GM12864 (cell line): Measurements from ENCODE around the gene APOC3.

Experiments
- DNase-seq: peaks from one replicate; pipeline ENCODE4 v3.0.0-alpha.2; 2011; ENCODE audit warnings: low read depth
- H3K4me3 ChIP-seq: 2 replicates; pipeline ENCODE4 v1.5.1; 2011; ENCODE audit warnings: mild to moderate bottlenecking, low read depth, low read length, control low read depth
- CTCF ChIP-seq: IDR thresholded peaks from 2 replicates; pipeline ENCODE4 v1.5.1; 2011; ENCODE audit warnings: low read depth, mild to moderate bottlenecking, moderate library complexity, low read length, control low read depth, inconsistent platforms; ENCODE audit errors: missing control alignments

Gene APOC3

GRCh38 chr11:116842117-116842516 is 12.4 kb downstream of the APOC3 start:
- no peak overlapping the region for H3K4me3 ChIP-seq
- no peak for TF ChIP-seq CTCF
- no peak for DNase-seq

DNA sequence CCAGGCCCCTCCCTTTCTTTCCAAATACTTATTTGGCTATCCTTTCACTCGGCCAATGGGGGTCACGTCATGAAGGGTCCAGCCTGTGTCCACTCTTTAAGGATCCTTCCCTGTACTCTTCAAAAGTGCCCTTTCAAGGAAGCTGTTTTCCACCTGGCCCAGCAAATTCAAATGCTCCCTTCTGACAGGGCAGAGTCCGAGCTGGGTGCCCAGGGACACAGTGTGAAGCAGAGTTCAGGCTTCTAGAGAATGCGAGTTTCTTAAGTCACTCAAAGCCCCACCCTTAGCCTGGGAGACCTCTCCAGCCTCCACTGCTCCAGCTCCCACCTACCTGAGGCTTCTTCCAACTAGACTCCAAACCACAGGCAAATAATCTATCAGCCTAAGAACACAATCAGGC is 13.2 kb downstream of the APOC3 start:
- H3K4me3 ChIP-seq, result no peak overlapping the region
- TF ChIP-seq CTCF, result no peak
- DNase-seq, result no peak

- H3K4me3 ChIP-seq, result no peak overlapping the region
- no peak for TF ChIP-seq CTCF
- DNase-seq, result no peak
Measured at GRCh38 chr11:116843661-116844060, 14.0 kb downstream of the APOC3 start.

DNA sequence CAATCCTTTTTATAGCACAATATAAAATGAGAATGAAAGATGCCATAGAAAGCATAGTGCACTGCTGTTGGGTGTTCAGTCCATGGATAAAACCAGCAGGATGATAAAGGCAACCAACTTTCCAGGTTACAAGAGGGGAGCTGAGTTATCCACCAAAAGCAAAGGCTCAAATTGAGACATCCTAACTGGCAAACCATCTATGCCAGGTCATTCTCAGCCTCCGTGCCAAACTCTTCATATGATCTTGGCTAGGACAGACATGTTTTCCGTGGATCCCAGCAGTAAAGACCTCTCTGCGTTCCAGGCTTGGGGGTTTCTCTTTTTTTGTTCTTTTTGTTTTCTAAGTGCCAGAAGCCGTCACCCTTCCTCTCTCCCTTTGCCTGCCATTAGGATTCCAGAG is 15.0 kb downstream of the APOC3 start:
- no peak for DNase-seq
- no peak for TF ChIP-seq CTCF
- no peak overlapping the region for H3K4me3 ChIP-seq

DNA sequence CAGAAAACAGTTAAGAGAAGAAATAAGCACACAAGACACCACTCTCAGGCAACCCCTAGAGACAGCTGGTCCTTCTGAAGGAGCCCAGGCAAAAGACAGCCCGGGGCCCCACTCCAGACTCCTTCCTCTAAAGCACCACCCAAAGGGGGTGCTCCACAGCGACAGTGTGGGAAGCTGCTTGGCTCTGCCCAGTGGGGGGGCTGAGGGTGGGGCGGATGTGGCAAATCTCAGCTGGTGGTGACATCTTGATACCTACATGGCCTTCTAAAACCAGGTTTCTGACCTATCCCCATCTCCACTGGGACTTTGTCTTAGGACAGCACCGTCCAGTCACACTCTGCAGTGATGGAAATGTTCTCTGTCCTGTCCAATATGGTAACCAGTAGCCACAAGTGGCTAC is 17.9 kb downstream of the APOC3 start:
- TF ChIP-seq CTCF, result no peak
- no peak overlapping the region for H3K4me3 ChIP-seq
- no peak for DNase-seq

DNA sequence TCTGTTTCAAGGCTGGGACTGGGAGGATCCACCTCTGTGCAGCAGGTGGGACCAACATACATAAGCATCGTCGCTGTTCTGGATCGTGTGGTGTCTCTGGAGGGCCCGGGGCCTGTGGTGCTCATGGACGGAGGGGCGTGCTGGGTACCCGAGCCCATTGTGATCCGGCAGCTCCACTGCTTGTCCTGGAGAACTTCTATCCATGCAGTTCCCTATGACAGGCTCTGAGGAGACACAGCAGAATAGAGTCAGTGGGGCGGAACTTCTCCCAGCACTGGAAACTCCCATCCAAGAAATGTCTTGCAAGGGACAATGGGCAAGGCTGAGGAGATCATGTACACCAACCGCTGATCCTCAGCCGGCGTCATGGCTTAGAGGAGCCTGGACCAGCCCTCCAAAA is 19.4 kb downstream of the APOC3 start:
- TF ChIP-seq CTCF, result no peak
- no peak overlapping the region for H3K4me3 ChIP-seq
- DNase-seq, result no peak

DNA sequence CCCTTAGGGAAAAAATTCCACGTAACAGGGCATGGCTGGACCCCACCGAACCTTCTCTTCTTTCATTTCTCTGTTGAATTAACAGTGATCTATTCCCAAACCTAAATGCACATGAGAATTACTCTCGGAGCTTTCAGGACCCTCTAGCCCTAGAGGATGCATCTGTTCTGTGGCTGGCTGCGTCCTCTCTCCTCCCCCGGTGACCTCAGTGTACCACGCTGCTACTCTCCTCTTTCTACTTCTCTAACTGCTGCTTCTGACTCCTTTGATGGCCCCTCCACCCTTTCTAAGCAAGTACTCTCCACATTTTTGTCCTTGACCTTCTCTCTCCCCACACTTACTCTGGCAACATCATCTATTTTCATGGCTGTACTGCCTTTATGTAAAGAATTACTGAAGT is 19.8 kb downstream of the APOC3 start:
- H3K4me3 ChIP-seq, result no peak overlapping the region
- no peak for TF ChIP-seq CTCF
- DNase-seq, result no peak
